ENCODE data around the gene DPP8. TPM values are rescaled to one million over a fixed set of nuclear protein-coding genes. Genes with fewer than 3 reads are reported as not detected.

DPP8 gene
- total RNA-seq, 1 donor from 2014 or later: 52.7 TPM

GRCh38 chr15:65424683-65425082 is 92.8 kb downstream of the DPP8 start:
- no peak for DNase-seq (ENCODE audit: low read depth)

GRCh38 chr15:65423976-65424679 is 93.4 kb downstream of the DPP8 start:
- no peak for DNase-seq (ENCODE audit: low read depth)

- DNase-seq (ENCODE audit: low read depth): no peak
These were observed 94.1 kb downstream of the DPP8 start for GRCh38 chr15:65423150-65423975.

GRCh38 chr15:65421360-65422215 is 95.9 kb downstream of the DPP8 start:
- peak; percentile 30 for DNase-seq (ENCODE audit: low read depth)

GRCh38 chr15:65420975-65421359 is 96.5 kb downstream of the DPP8 start:
- no peak for DNase-seq (ENCODE audit: low read depth)

- DNase-seq (ENCODE audit: low read depth): no peak
These were observed 98.9 kb downstream of the DPP8 start for GRCh38 chr15:65418596-65418995.

GRCh38 chr15:65416845-65417416 is 100.6 kb downstream of the DPP8 start:
- DNase-seq (ENCODE audit: low read depth): no peak

- DNase-seq (ENCODE audit: low read depth): peak; percentile 38
These were observed 102.5 kb downstream of the DPP8 start for GRCh38 chr15:65414841-65415621.

- peak; percentile 43 for DNase-seq (ENCODE audit: low read depth)
These were observed 103.7 kb downstream of the DPP8 start for GRCh38 chr15:65413760-65414144.

GRCh38 chr15:65413051-65413759 is 104.3 kb downstream of the DPP8 start:
- no peak for DNase-seq (ENCODE audit: low read depth)

GRCh38 chr15:65412556-65412955 is 104.9 kb downstream of the DPP8 start:
- no peak for DNase-seq (ENCODE audit: low read depth)

- peak; percentile 96 for DNase-seq (ENCODE audit: low read depth)
These were observed 105.9 kb downstream of the DPP8 start for GRCh38 chr15:65411465-65412071.

- DNase-seq (ENCODE audit: low read depth): no peak
These were observed 106.5 kb downstream of the DPP8 start for GRCh38 chr15:65410972-65411371.

- DNase-seq (ENCODE audit: low read depth): no peak
These were observed 107.5 kb downstream of the DPP8 start for GRCh38 chr15:65410036-65410435.

GRCh38 chr15:65409036-65409631 is 108.4 kb downstream of the DPP8 start:
- DNase-seq (ENCODE audit: low read depth): peak; percentile 99

GRCh38 chr15:65408324-65409035 is 109.0 kb downstream of the DPP8 start:
- DNase-seq (ENCODE audit: low read depth): peak; percentile 68

GRCh38 chr15:65406424-65407000 is 111.0 kb downstream of the DPP8 start:
- no peak for DNase-seq (ENCODE audit: low read depth)

- DNase-seq (ENCODE audit: low read depth): no peak
These were observed 111.6 kb downstream of the DPP8 start for GRCh38 chr15:65405791-65406423.

All from renal cortical epithelial cell (primary cell).